ENCODE data around the gene TRMT2B. TPM values are rescaled to one million over a fixed set of nuclear protein-coding genes. Genes with fewer than 3 reads are reported as not detected.

TRMT2B gene
- total and polyA plus RNA-seq, 2 donors from 2014 or later = 8.6 to 24.8 TPM

DNA sequence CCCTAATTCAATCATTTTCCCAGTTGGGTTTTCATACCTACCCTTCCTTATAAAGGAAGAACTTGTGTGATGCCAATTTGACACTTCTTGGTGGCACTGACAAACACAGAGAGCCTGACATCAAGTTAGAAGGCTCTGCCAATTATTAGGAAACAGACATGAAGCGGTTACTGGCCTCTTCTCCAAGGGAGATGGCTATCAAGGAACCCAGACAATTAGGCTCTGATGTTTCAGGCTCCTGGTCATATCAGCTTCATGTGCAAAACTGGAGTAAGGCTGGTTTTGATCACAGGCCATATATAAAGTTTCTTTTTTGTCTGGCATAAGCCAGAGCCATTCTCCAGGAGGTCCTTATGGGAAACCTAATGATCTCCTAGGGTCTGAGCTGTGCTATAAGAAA lies 82.0 kb downstream of the TRMT2B start:
- H3K4me1 ChIP-seq (ENCODE audit: control insufficient read depth in 2 of 3, insufficient read depth in 2 of 3, low read depth in 1 of 3, low read length in 3 of 3) = no peaks in the 10 kb centered on the region
- H3K27me3 ChIP-seq (ENCODE audit: control insufficient read depth, insufficient read depth, low read length) = no peaks in the 10 kb centered on the region
- H3K27ac ChIP-seq (ENCODE audit: low read depth in 2 of 2, low read length in 2 of 2) = no peak overlapping the region
- H3K36me3 ChIP-seq (ENCODE audit: control insufficient read depth in 2 of 3, insufficient read depth in 3 of 3, low read length in 3 of 3) = no peaks in the 10 kb centered on the region
- TF ChIP-seq, protein P1, sequence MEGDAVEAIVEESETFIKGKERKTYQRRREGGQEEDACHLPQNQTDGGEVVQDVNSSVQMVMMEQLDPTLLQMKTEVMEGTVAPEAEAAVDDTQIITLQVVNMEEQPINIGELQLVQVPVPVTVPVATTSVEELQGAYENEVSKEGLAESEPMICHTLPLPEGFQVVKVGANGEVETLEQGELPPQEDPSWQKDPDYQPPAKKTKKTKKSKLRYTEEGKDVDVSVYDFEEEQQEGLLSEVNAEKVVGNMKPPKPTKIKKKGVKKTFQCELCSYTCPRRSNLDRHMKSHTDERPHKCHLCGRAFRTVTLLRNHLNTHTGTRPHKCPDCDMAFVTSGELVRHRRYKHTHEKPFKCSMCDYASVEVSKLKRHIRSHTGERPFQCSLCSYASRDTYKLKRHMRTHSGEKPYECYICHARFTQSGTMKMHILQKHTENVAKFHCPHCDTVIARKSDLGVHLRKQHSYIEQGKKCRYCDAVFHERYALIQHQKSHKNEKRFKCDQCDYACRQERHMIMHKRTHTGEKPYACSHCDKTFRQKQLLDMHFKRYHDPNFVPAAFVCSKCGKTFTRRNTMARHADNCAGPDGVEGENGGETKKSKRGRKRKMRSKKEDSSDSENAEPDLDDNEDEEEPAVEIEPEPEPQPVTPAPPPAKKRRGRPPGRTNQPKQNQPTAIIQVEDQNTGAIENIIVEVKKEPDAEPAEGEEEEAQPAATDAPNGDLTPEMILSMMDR (IDR thresholded peaks at IDR 0.05; ENCODE audit: borderline replicate concordance, extremely low read depth, insufficient read depth) = no peak
- FAIRE-seq (no peak), DNase-seq (no peak)
- intact Hi-C loops (cut with DNase I) = no loop called here
- no peak overlapping the region for H3K9ac ChIP-seq (ENCODE audit: low read length in 3 of 3)
- no peak overlapping the region for H3K4me3 ChIP-seq (ENCODE audit: low read length in 3 of 3)
- no peaks in the 10 kb centered on the region for H3K9me3 ChIP-seq (ENCODE audit: control insufficient read depth in 2 of 3, insufficient read depth in 1 of 3, low read length in 3 of 3)

DNA sequence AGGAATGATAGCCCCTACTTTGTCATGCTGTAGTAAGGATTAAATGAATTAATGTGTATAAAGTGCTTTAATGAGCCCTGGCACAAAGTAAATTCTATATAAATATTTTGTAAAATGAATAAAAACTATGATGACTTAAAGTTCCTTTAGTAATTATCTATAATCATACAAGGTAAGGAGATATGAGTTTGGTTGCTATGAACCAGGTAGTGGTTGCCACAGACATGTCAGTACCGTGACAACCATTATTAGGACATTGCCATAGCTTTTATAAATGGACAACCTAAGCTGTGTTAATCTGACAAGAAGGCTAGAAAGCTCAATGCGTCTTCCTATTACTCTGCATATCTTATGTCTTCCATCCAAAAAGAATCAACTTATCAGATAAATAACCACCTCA lies 82.5 kb downstream of the TRMT2B start, which contains the start of gene ARL13A:
Gene ARL13A (plus strand): TSS at position 301 of the 400 bp plus-strand sequence. CDS start 3,982 bp downstream, outside the sequence.
- intact Hi-C loops (cut with DNase I) = no loop called here
- no peaks in the 10 kb centered on the region for H3K27me3 ChIP-seq (ENCODE audit: control insufficient read depth, insufficient read depth, low read length)
- no peak within 1 kb of the TSS for H3K4me3 ChIP-seq (ENCODE audit: low read length in 3 of 3)
- H3K27ac ChIP-seq (ENCODE audit: low read depth in 2 of 2, low read length in 2 of 2) = no peak within 1 kb of the TSS
- DNase-seq = no peak
- H3K9me3 ChIP-seq (ENCODE audit: control insufficient read depth in 2 of 3, insufficient read depth in 1 of 3, low read length in 3 of 3) = no peaks in the 10 kb centered on the region
- no peaks in the 10 kb centered on the region for H3K4me1 ChIP-seq (ENCODE audit: control insufficient read depth in 2 of 3, insufficient read depth in 2 of 3, low read depth in 1 of 3, low read length in 3 of 3)
- no peak for FAIRE-seq
- TF ChIP-seq, protein P1 (IDR thresholded peaks at IDR 0.05; ENCODE audit: borderline replicate concordance, extremely low read depth, insufficient read depth) = no peak
- H3K36me3 ChIP-seq (ENCODE audit: control insufficient read depth in 2 of 3, insufficient read depth in 3 of 3, low read length in 3 of 3) = no peaks in the 10 kb centered on the region
- no peak within 1 kb of the TSS for H3K9ac ChIP-seq (ENCODE audit: low read length in 3 of 3)

DNA sequence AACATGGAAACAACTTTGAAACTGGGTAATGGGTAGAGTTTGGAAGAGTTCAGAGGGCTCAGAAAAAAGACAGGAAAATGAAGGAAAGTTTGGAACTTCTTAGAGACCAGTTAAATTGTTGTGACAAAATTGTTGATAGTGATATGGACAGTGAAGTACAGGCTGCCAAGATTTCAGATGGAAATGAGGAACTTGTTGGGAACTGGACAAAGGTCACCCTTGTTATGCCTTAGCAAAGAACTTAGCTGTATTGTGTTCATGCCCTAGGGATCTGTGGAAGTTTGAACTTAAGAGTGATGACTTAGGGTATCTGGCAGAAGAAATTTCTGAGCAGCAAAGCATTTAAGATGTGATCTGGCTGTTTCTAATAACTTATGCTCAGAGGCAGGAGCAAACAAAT lies 87.5 kb downstream of the TRMT2B start:
- Histone ChIP-seq H3K9me3 (ENCODE audit: control insufficient read depth in 2 of 3, insufficient read depth in 1 of 3, low read length in 3 of 3) (no peaks in the 10 kb centered on the region), H3K27me3 (ENCODE audit: control insufficient read depth, insufficient read depth, low read length) (no peaks in the 10 kb centered on the region), H3K4me3 (ENCODE audit: low read length in 3 of 3) (no peak overlapping the region), H3K9ac (ENCODE audit: low read length in 3 of 3) (no peak overlapping the region), H3K4me1 (ENCODE audit: control insufficient read depth in 2 of 3, insufficient read depth in 2 of 3, low read depth in 1 of 3, low read length in 3 of 3) (no peaks in the 10 kb centered on the region), H3K27ac (ENCODE audit: low read depth in 2 of 2, low read length in 2 of 2) (no peak overlapping the region), H3K36me3 (ENCODE audit: control insufficient read depth in 2 of 3, insufficient read depth in 3 of 3, low read length in 3 of 3) (no peaks in the 10 kb centered on the region)
- intact Hi-C loops (cut with DNase I) = no loop called here
- DNase-seq = no peak
- no peak for FAIRE-seq
- TF ChIP-seq, protein P1 (IDR thresholded peaks at IDR 0.05; ENCODE audit: borderline replicate concordance, extremely low read depth, insufficient read depth) = no peak

DNA sequence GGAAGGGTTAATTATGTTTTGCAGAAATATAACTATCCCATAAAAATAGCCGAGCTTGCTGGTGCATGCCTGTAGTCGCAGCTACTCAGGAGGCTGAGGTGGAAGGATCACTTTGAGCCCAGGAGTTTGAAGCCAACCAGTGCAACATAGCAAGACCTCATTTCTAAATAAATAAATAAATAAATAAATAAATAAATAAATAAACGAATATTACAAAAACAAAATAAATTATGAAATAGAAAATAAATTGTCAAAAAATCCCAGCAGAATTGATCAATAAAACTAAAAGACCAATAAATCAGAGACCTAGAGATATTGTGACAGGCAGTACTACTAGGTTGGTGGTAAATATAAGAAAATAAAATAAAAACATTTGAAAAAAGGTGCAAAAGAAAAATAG lies 89.1 kb downstream of the TRMT2B start:
- H3K27ac ChIP-seq (ENCODE audit: low read depth in 2 of 2, low read length in 2 of 2) = no peak overlapping the region
- no peaks in the 10 kb centered on the region for H3K27me3 ChIP-seq (ENCODE audit: control insufficient read depth, insufficient read depth, low read length)
- intact Hi-C loops (cut with DNase I) = no loop called here
- H3K9me3 ChIP-seq (ENCODE audit: control insufficient read depth in 2 of 3, insufficient read depth in 1 of 3, low read length in 3 of 3) = no peaks in the 10 kb centered on the region
- H3K9ac ChIP-seq (ENCODE audit: low read length in 3 of 3) = no peak overlapping the region
- H3K36me3 ChIP-seq (ENCODE audit: control insufficient read depth in 2 of 3, insufficient read depth in 3 of 3, low read length in 3 of 3) = no peaks in the 10 kb centered on the region
- H3K4me1 ChIP-seq (ENCODE audit: control insufficient read depth in 2 of 3, insufficient read depth in 2 of 3, low read depth in 1 of 3, low read length in 3 of 3) = no peaks in the 10 kb centered on the region
- TF ChIP-seq, protein P1 (IDR thresholded peaks at IDR 0.05; ENCODE audit: borderline replicate concordance, extremely low read depth, insufficient read depth) = no peak
- H3K4me3 ChIP-seq (ENCODE audit: low read length in 3 of 3) = no peak overlapping the region
- FAIRE-seq (peak; percentile 38), DNase-seq (no peak)
